ENCODE measurements around the gene CLCNKB.

CLCNKB gene

DNA sequence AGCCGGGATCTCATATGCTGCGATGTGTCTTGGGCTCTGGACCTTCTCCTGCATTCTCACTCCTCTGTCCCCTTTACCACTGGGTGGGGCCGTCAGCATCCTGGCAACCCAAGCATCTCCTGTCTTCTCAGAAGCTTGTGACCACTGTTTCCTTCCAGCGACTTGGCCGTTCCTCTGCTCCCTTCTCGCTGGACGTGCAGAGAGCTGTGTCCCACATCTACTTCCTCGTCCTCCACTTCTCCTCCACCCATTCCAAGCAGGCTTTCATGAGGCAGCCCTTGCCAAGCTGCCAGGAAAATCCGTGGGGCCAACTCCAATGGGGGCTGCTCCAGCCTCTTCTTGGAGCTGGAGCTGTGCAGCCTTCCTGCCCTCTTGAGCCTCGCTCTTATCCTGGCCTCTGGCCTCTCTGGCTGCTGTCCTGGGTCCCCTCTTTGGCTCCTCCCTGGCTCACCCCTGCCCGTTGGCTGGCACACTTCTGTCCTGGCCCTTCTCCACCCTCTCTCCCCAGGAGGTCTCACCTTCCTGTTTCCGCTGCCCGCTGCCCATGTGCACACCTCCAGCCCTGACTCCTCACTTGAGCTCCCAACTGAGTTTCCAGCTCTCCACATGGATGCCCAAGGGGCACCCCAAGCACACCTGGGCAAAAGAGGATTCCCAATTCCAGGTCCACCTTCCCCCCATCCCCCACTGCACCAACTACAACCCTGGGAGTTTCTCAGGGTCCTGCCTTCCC, 21.1 kb downstream of the CLCNKB start:
- TF ChIP-seq, protein P1, sequence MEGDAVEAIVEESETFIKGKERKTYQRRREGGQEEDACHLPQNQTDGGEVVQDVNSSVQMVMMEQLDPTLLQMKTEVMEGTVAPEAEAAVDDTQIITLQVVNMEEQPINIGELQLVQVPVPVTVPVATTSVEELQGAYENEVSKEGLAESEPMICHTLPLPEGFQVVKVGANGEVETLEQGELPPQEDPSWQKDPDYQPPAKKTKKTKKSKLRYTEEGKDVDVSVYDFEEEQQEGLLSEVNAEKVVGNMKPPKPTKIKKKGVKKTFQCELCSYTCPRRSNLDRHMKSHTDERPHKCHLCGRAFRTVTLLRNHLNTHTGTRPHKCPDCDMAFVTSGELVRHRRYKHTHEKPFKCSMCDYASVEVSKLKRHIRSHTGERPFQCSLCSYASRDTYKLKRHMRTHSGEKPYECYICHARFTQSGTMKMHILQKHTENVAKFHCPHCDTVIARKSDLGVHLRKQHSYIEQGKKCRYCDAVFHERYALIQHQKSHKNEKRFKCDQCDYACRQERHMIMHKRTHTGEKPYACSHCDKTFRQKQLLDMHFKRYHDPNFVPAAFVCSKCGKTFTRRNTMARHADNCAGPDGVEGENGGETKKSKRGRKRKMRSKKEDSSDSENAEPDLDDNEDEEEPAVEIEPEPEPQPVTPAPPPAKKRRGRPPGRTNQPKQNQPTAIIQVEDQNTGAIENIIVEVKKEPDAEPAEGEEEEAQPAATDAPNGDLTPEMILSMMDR (conservative IDR thresholded peaks at IDR 0.05; ENCODE audit: low read depth, low read length): no peak
- H3K4me3 ChIP-seq (ENCODE audit: low read depth, low read length): no peak overlapping the region
- no peak for DNase-seq (ENCODE audit: low read depth)

DNA sequence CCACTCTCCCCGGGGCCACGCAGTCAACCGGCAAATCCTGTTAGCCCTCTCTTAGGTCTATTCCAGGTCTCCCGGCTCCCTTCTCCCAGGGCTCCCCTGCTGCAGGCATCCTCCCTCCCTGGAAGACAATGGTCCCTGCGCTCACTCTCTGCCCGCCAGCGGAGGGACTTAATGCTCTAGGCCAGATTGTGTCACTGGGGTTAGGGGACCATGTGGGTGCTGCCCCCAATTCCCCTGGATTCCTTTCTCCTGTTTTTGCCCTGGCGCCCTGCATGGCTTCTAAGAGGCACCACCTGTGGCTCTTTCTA, 21.6 kb downstream of the CLCNKB start:
- TF ChIP-seq, protein P1 (conservative IDR thresholded peaks at IDR 0.05; ENCODE audit: low read depth, low read length): no peak
- no peak for DNase-seq (ENCODE audit: low read depth)
- no peak overlapping the region for H3K4me3 ChIP-seq (ENCODE audit: low read depth, low read length)

DNA sequence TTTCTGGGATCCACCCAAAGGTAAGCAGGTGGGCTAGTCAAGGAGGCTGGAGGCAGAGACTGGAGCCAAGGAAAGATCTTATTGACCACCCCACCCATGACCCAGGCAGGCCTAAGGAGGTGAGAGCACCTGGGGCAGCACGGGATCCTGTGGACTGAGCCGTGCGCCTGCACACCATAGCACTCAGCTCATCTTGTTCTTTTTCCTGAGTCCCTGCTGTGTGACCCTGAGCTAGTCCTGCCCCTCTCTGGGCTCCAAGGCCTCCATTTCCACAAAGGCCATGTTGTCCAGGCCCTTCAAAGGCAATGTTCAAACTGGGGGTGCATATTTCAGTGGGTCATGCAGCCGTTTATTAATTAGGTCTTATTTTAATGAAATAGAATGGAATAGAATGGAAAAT, 22.7 kb downstream of the CLCNKB start:
- no peak overlapping the region for H3K4me3 ChIP-seq (ENCODE audit: low read depth, low read length)
- TF ChIP-seq, protein P1 (conservative IDR thresholded peaks at IDR 0.05; ENCODE audit: low read depth, low read length): no peak
- DNase-seq (ENCODE audit: low read depth): no peak

DNA sequence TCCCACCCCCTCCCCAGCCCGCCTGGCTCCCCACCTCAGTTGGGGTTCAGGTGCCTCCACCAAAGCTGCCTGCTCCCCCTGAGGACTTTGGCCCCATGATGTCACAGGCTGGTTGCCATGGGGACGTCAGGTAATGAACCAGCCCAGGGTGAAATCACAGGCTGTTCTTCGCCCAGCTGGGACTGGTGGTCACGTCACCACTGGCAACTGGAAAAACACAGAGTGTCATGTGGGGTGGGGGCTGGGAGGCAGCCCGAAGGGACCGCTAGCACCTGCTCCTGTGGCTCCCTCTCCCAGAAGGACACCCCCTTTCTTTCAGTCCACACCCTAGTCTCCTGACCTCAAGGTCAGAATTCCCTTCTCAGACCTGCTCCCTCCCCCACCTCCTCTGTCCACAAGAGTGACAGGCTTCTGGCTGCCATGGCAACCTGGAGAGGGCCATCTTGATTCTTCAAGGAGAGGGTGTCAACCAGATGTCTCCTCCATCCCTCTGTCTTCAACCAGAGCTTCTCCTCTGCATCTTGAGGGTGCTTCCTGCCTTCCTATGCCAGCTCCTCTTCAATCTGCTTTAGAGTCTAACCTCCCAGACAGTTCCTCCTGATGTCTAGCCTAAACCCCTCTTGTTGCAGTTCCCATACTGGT, 23.7 kb downstream of the CLCNKB start:
- H3K4me3 ChIP-seq (ENCODE audit: low read depth, low read length): no peak overlapping the region
- TF ChIP-seq, protein P1 (conservative IDR thresholded peaks at IDR 0.05; ENCODE audit: low read depth, low read length): no peak
- DNase-seq (ENCODE audit: low read depth): no peak

DNA sequence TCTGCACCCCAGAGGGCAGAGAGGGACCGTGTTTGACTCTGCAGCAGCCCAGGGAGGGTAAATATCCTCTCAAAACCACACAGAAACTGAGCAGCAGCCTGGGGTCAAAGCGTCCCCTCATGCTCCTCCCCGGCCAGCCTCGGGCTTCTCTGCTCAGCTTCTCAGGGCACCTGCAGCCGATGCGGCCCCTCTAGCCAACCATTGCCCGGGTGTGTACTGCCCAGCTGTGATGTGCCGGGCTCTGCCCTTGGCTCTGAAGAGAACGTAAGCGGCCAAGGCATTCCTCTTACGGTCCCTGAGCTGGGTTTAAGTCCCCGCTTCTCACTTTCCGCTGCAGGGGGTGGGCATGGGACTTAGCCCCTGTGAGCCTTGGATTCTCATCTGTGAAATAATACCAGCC, 24.4 kb downstream of the CLCNKB start:
- DNase-seq (ENCODE audit: low read depth): no peak
- H3K4me3 ChIP-seq (ENCODE audit: low read depth, low read length): no peak overlapping the region

DNA sequence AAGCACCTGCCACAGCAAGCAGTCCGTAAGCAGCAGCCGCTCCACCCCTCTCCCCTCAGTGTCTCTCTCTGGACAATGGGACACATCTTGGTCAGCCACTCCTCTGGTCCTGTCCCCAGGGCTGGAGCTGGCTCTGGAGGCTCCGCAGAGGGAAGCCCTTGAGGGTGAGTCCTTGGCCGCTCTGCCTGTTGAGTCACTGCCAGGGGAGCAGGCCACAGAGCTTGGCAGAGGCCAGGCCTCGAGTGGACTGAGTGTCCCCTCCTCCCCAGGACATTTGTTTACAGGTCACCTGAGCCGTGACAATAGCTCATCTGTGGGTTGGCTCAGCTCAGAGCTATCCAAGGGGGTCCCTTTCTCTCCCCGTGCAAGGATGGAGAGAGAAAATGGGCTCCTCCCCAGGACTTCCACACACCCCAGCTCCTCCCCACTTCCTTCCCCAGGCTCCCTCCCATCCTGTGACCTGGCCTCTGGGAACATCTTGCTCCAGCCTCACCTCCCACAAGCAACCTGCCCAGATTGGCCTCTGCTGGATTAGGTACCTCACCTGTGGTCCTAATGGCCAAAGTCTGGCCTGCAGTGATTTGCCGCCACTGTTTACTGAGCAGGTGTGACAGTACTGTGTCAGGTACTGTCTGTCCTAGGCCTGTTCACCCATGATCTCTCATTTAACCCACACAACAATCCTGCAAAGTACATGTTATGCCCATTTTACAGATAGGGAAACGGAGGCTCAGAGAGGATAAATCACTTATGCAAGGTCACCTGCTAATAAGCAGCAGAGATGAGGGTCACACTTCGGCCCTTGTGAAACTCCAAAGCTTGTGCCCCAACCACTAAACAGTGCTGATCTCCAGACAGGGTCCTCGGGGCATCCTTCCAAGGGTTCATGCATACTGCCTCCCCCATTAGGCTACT, 25.0 kb downstream of the CLCNKB start:
- H3K4me3 ChIP-seq (ENCODE audit: low read depth, low read length): no peak overlapping the region
- TF ChIP-seq, protein P1 (conservative IDR thresholded peaks at IDR 0.05; ENCODE audit: low read depth, low read length): no peak
- DNase-seq (ENCODE audit: low read depth): no peak

More for the DNA sequence above, 24.4 kb downstream of the CLCNKB start:
- TF ChIP-seq, protein P1 (conservative IDR thresholded peaks at IDR 0.05; ENCODE audit: low read depth, low read length): no peak

Data from choroid plexus epithelial cell (primary cell).